ENCODE measurements around the gene EHMT1. TPM values are rescaled to one million over a fixed set of nuclear protein-coding genes. Genes with fewer than 3 reads are reported as not detected.
"Not testable (repeated sequence)": the region's sequence is repeated elsewhere in the genome, so short reads cannot be mapped to it uniquely, and the experiment has no call there.

EHMT1 gene
- total RNA-seq, 2 experiments from 2014 or later, result 66.6 to 76.7 TPM

DNA sequence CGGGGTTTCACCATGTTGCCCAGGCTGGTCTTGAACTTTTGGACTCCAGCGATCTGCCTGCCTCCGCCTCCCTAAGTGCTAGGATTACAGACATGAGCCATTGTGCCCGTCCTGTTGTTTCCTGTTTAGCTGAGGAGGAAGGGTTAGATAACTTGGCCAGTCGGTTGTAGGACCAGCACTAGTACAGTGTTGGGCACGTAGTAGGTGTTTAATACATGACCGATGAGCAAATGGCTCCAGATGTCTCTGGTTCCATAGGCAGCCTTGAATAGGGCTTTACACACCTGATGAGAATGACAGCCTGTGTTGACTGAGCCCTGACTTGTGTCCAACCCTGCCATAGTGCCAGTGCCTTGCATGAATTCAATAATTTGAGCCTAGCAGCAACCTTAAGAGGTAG, 1.8 kb downstream of the EHMT1 start:
- Mint-ChIP-seq H3K4me3 (peak overlapping the region; percentile 21), H3K9me3 (ENCODE audit: low read depth) (no peaks in the 10 kb centered on the region), H3K27me3 (no peaks in the 10 kb centered on the region), H3K27ac (no peak overlapping the region), H3K36me3 (ENCODE audit: low read depth) (peaks cover 25% of the 10 kb centered on the region), H3K4me1 (peaks cover 47% of the 10 kb centered on the region)
- ChIA-PET CTCF (interaction anchor here (0.6 to 2.2 kb wide), 6 partner anchors 9 to 157 kb away, joined by 3 to 9 read pairs (median 3); no protein-coding TSS in a partner anchor), POLR2A (no interaction called here)
- intact Hi-C loops (cut with DNase I, micrococcal nuclease), result no loop called here
- DNase-seq (no peak), ATAC-seq (no peak)

DNA sequence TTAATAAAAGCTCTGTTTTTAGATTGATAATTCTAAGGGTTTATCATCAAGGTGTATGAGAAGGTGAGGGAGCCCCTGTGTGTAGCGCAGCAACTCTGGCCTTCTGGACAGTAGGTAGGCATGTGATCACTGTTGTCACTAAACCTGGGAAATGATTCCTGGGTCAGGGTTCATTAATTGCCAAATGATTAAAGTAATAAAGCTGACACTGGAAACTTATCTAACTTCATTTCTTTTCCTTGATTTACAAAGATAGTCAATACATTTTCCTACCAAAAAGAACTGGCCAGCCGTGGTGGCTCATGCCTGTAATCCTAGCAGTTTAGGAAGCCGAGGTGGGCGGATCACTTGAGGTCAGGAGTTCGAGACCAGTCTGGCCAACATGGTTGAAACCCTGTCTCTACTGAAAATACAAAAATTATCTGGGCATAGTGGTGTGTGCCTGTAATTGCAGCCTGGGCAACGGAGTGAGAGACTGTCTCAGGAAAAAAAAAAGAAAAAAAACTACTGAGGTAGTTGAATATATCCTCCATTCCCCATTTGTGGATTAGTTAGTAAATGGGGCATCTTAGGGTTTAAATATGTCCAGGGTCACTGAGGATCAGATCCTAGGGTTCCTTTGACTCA, 2.4 kb downstream of the EHMT1 start:
- no peaks in the 10 kb centered on the region for H3K27me3 Mint-ChIP-seq

DNA sequence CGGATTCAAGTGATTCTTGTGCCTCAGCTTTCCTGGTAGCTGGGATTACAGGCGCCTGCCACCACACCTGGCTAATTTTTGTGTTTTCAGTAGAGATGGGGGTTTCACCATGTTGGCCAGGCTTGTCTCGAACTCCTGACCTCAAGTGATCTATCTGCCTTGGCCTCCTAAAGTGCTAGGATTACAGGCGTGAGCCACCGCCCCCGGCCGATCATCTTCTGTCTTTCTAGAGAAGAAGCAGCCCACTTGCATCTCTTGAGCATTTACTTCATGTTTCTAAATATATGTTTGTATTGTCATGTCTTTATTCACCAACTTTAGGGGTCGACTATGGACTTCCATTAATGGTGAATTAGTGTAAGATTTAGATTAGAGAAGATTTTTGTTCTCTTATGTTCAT, 3.4 kb downstream of the EHMT1 start:
- DNase-seq; H3K27ac Mint-ChIP-seq; ATAC-seq; H3K9me3 Mint-ChIP-seq (ENCODE audit: low read depth); H3K4me3 Mint-ChIP-seq; CTCF ChIA-PET; intact Hi-C loops (cut with DNase I, micrococcal nuclease); POLR2A ChIA-PET; H3K27me3 Mint-ChIP-seq: not testable (repeated sequence)
- Mint-ChIP-seq H3K4me1 (peaks cover 49% of the 10 kb centered on the region), H3K36me3 (ENCODE audit: low read depth) (peaks cover 28% of the 10 kb centered on the region)

More for the DNA sequence above, 2.4 kb downstream of the EHMT1 start:
- Mint-ChIP-seq H3K4me1 (peaks cover 47% of the 10 kb centered on the region), H3K4me3 (peak overlapping the region; percentile 21), H3K27ac (no peak overlapping the region), H3K9me3 (ENCODE audit: low read depth) (no peaks in the 10 kb centered on the region), H3K36me3 (ENCODE audit: low read depth) (peaks cover 26% of the 10 kb centered on the region)
- ChIA-PET POLR2A (no interaction called here), CTCF (interaction anchor here (0.6 to 2.2 kb wide), 6 partner anchors 8 to 158 kb away, joined by 3 to 9 read pairs (median 3); no protein-coding TSS in a partner anchor)
- ATAC-seq, result no peak
- no peak for DNase-seq
- intact Hi-C loops (cut with DNase I, micrococcal nuclease), result no loop called here

DNA sequence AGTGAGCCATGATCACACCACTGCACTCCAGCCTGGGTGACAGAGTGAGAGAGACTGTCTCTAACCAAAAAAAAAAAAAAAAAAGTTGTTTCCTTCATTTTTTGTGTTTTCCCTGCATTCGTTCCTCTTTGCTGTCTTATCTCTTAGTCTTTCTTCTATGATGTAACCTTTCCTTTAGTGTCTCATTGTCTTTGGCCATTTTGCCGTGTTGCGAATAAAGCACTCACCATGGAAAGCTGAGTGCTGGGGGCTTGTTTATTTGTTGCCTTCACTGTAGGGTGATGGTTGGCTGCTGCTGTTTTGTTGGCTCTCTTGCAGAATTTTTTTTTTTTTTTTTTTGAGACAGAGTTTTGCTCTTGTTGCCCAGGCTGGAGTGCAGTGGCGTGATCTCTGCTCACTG, 7.7 kb downstream of the EHMT1 start:
- ATAC-seq (no peak), DNase-seq (no peak)
- Mint-ChIP-seq H3K27me3 (no peaks in the 10 kb centered on the region), H3K27ac (peak overlapping the region; percentile 65), H3K4me3 (peak overlapping the region; percentile 4), H3K9me3 (ENCODE audit: low read depth) (no peaks in the 10 kb centered on the region), H3K36me3 (ENCODE audit: low read depth) (peaks cover 32% of the 10 kb centered on the region), H3K4me1 (peaks cover 58% of the 10 kb centered on the region)
- intact Hi-C loops (cut with DNase I, micrococcal nuclease), result no loop called here
- ChIA-PET POLR2A (interaction anchor here (0.7 kb wide), 1 partner anchor 434 kb away, joined by 5 read pairs; no protein-coding TSS in a partner anchor), CTCF (interaction anchor here (0.6 to 2.3 kb wide), 2 partner anchors 14 to 46 kb away, joined by 3 to 10 read pairs; no protein-coding TSS in a partner anchor)

DNA sequence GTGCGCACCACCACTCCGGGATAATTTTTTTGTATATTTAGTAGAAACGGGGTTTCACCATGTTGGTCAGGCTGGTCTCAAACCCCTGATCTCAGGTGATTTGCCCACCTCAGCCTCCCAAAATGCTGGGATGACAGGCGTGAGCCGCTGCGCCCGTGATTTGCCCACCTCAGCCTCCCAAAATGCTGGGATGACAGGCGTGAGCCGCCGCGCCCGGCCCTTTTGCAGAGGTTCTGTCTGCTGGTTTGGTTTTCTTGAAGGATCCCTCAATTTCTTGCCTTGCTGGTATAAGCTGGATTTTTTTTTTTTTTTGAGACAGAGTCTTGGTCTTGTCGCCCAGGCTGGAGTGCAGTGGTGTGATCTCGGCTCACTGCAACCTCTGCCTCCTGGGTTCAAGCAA, 8.6 kb downstream of the EHMT1 start:
- DNase-seq; ATAC-seq; H3K9me3 Mint-ChIP-seq (ENCODE audit: low read depth); intact Hi-C loops (cut with DNase I, micrococcal nuclease); H3K4me3 Mint-ChIP-seq; H3K27me3 Mint-ChIP-seq; POLR2A ChIA-PET: not testable (repeated sequence)
- Mint-ChIP-seq H3K36me3 (ENCODE audit: low read depth) (peaks cover 32% of the 10 kb centered on the region), H3K27ac (peak overlapping the region; percentile 47), H3K4me1 (peaks cover 60% of the 10 kb centered on the region)
- CTCF ChIA-PET, result interaction anchor here (2.3 kb wide), 1 partner anchor 45 kb away, joined by 10 read pairs; no protein-coding TSS in a partner anchor

DNA sequence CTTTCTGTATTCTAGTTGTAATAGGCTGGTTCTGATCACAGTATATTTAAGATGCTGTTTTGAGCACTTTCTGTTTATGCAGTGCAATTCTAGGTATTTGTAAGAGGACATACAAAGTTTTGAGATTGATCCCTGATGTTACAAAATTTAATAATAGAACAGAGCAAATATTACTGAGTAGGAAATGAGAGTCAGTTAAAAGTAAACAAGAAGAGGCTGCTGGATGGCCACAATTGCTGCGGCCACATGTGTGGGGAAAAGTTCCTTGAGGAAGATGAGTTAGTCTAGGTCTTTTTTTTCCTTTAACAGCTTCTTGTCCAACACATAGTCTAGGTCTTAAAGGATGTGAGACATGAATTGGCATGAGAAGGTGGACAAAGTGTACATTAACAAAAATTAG, 11.3 kb downstream of the EHMT1 start:
- Mint-ChIP-seq H3K4me3 (no peak overlapping the region), H3K36me3 (ENCODE audit: low read depth) (peaks cover 18% of the 10 kb centered on the region), H3K9me3 (ENCODE audit: low read depth) (no peaks in the 10 kb centered on the region), H3K4me1 (peaks cover 68% of the 10 kb centered on the region), H3K27me3 (no peaks in the 10 kb centered on the region), H3K27ac (peak overlapping the region; percentile 15)
- DNase-seq (no peak), ATAC-seq (no peak)
- intact Hi-C loops (cut with DNase I, micrococcal nuclease), result no loop called here
- CTCF ChIA-PET, result interaction anchor here (3.0 kb wide), 1 partner anchor 10 kb away, joined by 9 read pairs; the partner anchor contains the start of gene EHMT1
- POLR2A ChIA-PET, result interaction anchor here (0.7 kb wide), 1 partner anchor 46 kb away, joined by 4 read pairs; no protein-coding TSS in a partner anchor

DNA sequence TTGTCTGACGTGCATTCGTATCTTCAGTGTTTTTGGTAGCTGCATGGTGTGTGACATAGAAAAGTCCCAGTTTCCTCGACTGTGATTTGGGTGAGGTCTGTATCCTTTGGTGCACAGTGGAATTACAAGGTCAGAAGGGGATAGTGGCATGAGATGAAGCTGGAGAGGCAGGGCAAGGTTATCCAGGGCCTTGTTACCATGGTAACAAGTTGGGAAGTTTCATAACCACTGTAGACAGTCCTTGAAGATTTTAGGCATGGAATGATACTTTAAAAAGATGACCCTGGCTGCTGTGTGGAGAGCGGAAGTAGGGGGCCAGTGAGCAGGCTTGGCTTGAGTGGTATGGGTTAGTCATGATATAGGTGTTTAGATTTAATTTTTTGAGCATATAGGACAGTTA, 11.9 kb downstream of the EHMT1 start:
- no peaks in the 10 kb centered on the region for H3K27me3 Mint-ChIP-seq
- peaks cover 14% of the 10 kb centered on the region for H3K36me3 Mint-ChIP-seq (ENCODE audit: low read depth)
- DNase-seq (no peak), ATAC-seq (no peak)
- intact Hi-C loops (cut with DNase I, micrococcal nuclease), result no loop called here
- H3K4me3 Mint-ChIP-seq, result no peak overlapping the region
- POLR2A ChIA-PET, result no interaction called here
- H3K9me3 Mint-ChIP-seq (ENCODE audit: low read depth), result no peaks in the 10 kb centered on the region
- CTCF ChIA-PET, result interaction anchor here (3.0 kb wide), 1 partner anchor 11 kb away, joined by 9 read pairs; the partner anchor contains the start of gene EHMT1
- peaks cover 63% of the 10 kb centered on the region for H3K4me1 Mint-ChIP-seq
- H3K27ac Mint-ChIP-seq, result peak overlapping the region; percentile 2

DNA sequence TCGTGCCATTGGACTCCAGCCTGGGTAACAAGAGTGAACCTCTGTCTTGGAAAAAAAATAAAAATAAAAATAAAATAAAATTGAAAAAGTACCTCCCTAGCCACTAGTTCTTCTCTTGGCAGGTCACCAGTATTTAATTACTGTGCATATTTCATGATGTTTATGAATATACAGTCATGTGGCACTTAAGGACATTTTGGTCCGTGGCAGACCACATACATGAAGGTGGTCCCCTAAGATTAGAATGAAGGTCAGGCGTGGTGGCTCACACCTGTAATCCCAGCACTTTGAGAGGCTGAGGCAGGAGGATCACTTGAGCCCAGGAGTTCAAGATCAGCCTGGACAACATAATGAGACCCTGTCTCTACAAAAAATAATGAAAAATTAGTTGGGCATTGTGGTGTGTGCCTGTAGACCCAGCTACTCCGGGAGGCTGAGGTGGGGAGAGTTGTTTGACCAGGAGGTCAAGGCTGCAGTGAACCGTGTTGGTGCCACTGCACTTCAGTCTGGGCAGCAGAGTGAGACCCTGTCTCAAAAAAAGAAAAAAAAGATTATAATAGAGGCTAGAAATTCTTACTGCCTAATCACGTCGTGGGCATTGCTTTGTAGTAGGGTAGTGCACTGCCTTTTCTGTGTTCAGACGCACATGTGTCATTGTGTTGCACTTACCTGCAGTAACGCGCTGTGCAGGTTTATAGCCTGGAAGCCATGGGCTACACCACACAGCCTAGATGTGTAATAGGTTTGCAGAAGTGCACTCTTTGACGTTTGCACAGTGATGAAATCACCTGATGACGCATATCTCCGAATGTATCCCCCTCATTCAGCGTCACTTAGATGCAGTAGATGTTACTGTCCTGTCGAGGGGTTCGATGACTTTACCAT, 12.8 kb downstream of the EHMT1 start:
- Mint-ChIP-seq H3K4me3 (no peak overlapping the region), H3K27me3 (no peaks in the 10 kb centered on the region), H3K4me1 (peaks cover 65% of the 10 kb centered on the region), H3K9me3 (ENCODE audit: low read depth) (no peaks in the 10 kb centered on the region), H3K27ac (no peak overlapping the region), H3K36me3 (ENCODE audit: low read depth) (peaks cover 12% of the 10 kb centered on the region)
- POLR2A ChIA-PET, result no interaction called here
- intact Hi-C loops (cut with DNase I, micrococcal nuclease), result no loop called here
- CTCF ChIA-PET, result interaction anchor here (1.0 kb wide), 1 partner anchor 8 kb away, joined by 4 read pairs; no protein-coding TSS in a partner anchor
- DNase-seq (no peak), ATAC-seq (no peak)

DNA sequence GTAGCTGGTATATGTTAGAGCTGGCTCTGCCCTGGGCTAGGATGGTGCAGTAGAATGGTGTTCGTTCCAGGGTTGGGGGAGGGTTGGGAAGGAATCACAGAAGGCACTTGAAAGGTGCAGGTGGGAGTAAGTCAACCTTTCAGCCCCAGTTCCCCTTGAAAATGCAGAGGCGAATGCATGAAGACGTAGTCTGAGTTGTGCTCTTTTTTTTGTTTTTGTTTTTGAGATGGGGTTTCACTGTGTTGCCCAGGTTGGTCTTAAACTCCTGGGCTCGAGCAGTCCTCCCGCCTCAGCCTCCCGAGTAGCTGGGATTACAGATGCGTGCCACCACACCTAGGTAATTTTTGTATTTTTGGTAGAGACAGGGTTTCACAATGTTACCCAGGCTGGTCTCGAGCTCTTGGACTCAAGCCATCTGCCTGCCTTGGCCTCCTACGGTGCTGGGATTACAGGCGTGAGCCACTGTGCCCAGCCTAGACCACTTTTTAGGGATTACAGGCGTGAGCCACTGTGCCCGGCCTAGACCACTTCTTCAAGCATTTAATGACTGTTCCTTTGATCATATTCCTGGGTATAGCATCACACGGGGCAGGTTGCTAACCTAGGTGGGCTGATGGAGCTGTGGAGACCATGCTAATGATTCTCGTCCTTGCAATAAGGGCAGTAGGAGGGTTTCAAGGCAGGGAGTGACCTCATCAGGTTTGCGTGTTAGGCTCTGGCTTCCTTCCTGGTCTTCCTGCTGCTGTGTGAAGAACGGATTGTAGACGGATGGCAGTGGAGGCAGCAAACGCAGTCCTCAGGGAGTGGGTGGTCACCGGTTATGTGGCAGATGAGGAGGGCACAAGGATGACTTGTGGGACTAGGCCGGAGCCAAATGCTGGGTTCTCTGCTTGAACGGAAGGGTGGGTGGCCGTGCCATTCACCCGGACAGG, 13.7 kb downstream of the EHMT1 start:
- intact Hi-C loops (cut with DNase I, micrococcal nuclease), result no loop called here
- POLR2A ChIA-PET, result no interaction called here
- DNase-seq (no peak), ATAC-seq (no peak)
- CTCF ChIA-PET, result interaction anchor here (1.0 to 1.2 kb wide), 3 partner anchors 9 to 32 kb away, joined by 3 to 4 read pairs (median 3); no protein-coding TSS in a partner anchor
- Mint-ChIP-seq H3K4me1 (peaks cover 63% of the 10 kb centered on the region), H3K4me3 (no peak overlapping the region), H3K27ac (no peak overlapping the region), H3K27me3 (no peaks in the 10 kb centered on the region), H3K36me3 (ENCODE audit: low read depth) (peaks cover 12% of the 10 kb centered on the region), H3K9me3 (ENCODE audit: low read depth) (no peaks in the 10 kb centered on the region)

DNA sequence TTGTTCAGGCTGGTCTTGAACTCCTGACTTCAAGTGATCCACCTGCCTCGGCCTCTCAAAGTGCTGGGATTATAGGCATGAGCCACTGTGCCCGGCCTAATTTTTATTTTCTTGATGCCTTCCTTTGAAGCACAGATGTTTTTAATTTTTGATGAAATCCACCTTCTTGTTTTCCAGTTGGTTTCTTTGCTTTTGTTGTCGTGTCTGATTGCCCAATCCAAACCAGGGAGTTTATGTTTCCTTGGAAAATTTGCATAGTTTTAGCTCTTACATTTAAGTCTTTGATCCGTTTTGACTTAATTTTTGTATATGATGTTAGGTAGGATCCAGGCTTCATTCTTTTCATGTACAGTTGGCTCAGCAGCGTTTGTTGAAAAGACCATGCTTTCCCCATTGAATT, 15.2 kb downstream of the EHMT1 start:
- Mint-ChIP-seq H3K4me3 (no peak overlapping the region), H3K27ac (no peak overlapping the region), H3K36me3 (ENCODE audit: low read depth) (peaks cover 9% of the 10 kb centered on the region), H3K27me3 (no peaks in the 10 kb centered on the region), H3K4me1 (peaks cover 59% of the 10 kb centered on the region), H3K9me3 (ENCODE audit: low read depth) (no peaks in the 10 kb centered on the region)
- ChIA-PET POLR2A (no interaction called here), CTCF (no interaction called here)
- DNase-seq (no peak), ATAC-seq (no peak)
- intact Hi-C loops (cut with DNase I, micrococcal nuclease), result no loop called here

DNA sequence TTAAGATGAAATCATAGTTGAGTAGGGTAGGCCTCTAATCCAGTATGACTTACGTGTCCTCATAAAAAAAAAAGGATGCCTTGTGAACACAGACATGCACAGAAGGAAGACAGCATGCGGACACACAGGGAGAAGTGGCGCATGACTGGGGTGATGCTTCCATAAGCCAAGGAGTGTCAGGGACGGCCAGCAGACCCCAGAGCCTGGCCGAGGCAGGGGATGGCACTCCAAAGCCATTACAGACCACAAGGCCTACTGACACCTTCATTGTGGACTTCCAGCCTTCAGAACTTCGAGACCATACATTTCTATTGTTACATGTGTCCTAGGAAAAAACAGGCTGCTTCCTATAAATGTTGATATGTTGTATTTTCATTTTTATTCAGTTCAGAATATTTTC, 19.9 kb downstream of the EHMT1 start:
- ChIA-PET CTCF (no interaction called here), POLR2A (no interaction called here)

More for the DNA sequence above, 19.9 kb downstream of the EHMT1 start:
- Mint-ChIP-seq H3K36me3 (ENCODE audit: low read depth) (peaks cover 21% of the 10 kb centered on the region), H3K4me3 (peak overlapping the region; percentile 16), H3K27me3 (no peaks in the 10 kb centered on the region), H3K27ac (peak overlapping the region; percentile 39), H3K9me3 (ENCODE audit: low read depth) (no peaks in the 10 kb centered on the region), H3K4me1 (peaks cover 47% of the 10 kb centered on the region)
- ATAC-seq (no peak), DNase-seq (no peak)
- intact Hi-C loops (cut with DNase I, micrococcal nuclease), result loop anchor here in 1 of 2 experiments (1.0 kb wide), 1 partner anchor 33 kb away; the partner anchor contains the start of gene ARRDC1
